ENCODE measurements around the gene SLC41A2. TPM values are rescaled to one million over a fixed set of nuclear protein-coding genes. Genes with fewer than 3 reads are reported as not detected.
"Not testable (repeated sequence)": the region's sequence is repeated elsewhere in the genome, so short reads cannot be mapped to it uniquely, and the experiment has no call there.

SLC41A2 gene
- total RNA-seq, 1 donor from 2014 or later, result 12.0 TPM

- peaks cover 0 to 3% (median 0%) of the 10 kb centered on the region in 3 donors for H3K4me1 ChIP-seq (ENCODE audit: control insufficient read depth in 3 of 3, insufficient read depth in 3 of 3, low read length in 3 of 3)
- H3K27ac ChIP-seq (ENCODE audit: low read depth, low read length), result no peak overlapping the region
- H3K4me3 ChIP-seq (ENCODE audit: low read length in 3 of 3), result no peak overlapping the region
- H3K9ac ChIP-seq (ENCODE audit: low read depth in 1 of 3, low read length in 3 of 3), result no peak overlapping the region
- no peaks in the 10 kb centered on the region for H3K36me3 ChIP-seq (ENCODE audit: control insufficient read depth in 3 of 3, insufficient read depth in 3 of 3, low read length in 3 of 3)
- H3K9me3 ChIP-seq (ENCODE audit: control insufficient read depth in 3 of 3, low read length in 3 of 3), result no peaks in the 10 kb centered on the region
- no peaks in the 10 kb centered on the region for H3K27me3 ChIP-seq (ENCODE audit: control insufficient read depth in 3 of 3, insufficient read depth in 3 of 3, low read length in 3 of 3)
These were observed 5.3 kb downstream of the SLC41A2 start for GRCh38 chr12:104952816-104953215.

DNA sequence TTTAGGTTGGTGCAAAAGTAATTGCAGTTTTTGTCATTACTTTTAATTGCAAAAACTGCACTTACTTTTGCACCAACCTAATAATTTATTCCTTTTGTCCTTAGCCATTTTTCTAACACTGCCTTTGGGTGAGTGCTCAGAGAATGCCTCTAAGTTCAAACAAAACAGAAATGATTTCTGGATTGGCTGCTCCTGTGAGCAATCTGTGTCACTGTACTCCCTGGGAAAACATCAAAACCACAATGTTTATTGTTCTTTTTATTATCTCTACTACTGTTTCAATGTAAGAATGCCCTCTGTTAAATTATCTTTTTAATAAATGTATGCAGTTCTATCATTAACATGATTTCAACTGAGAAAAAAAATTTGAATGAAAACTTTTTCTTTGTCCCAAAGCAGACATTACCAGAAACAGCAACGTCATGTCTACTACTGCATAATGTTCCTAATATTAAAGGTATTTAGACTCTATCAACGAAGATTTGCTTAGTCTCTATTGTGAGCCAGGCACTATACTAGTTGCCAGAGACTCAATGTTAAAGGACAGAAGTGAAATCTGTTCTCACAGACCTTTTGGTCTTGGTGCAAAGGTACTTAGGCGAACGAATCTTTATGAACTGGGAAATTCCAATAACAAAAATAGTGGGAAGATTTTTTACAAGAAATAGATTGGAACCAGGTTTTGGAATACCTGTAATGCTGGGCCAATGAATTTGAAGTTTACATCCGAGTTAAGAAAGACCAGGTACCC is 6.2 kb downstream of the SLC41A2 start:
- no peak overlapping the region for H3K27ac ChIP-seq (ENCODE audit: low read depth, low read length)
- H3K27me3 ChIP-seq (ENCODE audit: control insufficient read depth in 3 of 3, insufficient read depth in 3 of 3, low read length in 3 of 3), result no peaks in the 10 kb centered on the region
- no peak overlapping the region for H3K4me3 ChIP-seq (ENCODE audit: low read length in 3 of 3)
- no peaks in the 10 kb centered on the region for H3K36me3 ChIP-seq (ENCODE audit: control insufficient read depth in 3 of 3, insufficient read depth in 3 of 3, low read length in 3 of 3)
- no peaks in the 10 kb centered on the region for H3K9me3 ChIP-seq (ENCODE audit: control insufficient read depth in 3 of 3, low read length in 3 of 3)
- H3K4me1 ChIP-seq (ENCODE audit: control insufficient read depth in 3 of 3, insufficient read depth in 3 of 3, low read length in 3 of 3), result peaks cover 0 to 2% (median 0%) of the 10 kb centered on the region in 3 donors
- no peak overlapping the region for H3K9ac ChIP-seq (ENCODE audit: low read depth in 1 of 3, low read length in 3 of 3)

GRCh38 chr12:104948716-104949115 is 9.4 kb downstream of the SLC41A2 start:
- H3K9ac ChIP-seq (ENCODE audit: low read depth in 1 of 3, low read length in 3 of 3); H3K4me1 ChIP-seq (ENCODE audit: control insufficient read depth in 3 of 3, insufficient read depth in 3 of 3, low read length in 3 of 3); H3K9me3 ChIP-seq (ENCODE audit: control insufficient read depth in 3 of 3, low read length in 3 of 3); H3K27me3 ChIP-seq (ENCODE audit: control insufficient read depth in 3 of 3, insufficient read depth in 3 of 3, low read length in 3 of 3); H3K27ac ChIP-seq (ENCODE audit: low read depth, low read length); H3K36me3 ChIP-seq (ENCODE audit: control insufficient read depth in 3 of 3, insufficient read depth in 3 of 3, low read length in 3 of 3); H3K4me3 ChIP-seq (ENCODE audit: low read length in 3 of 3): not testable (repeated sequence)

- no peak overlapping the region for H3K4me3 ChIP-seq (ENCODE audit: low read length in 3 of 3)
- no peaks in the 10 kb centered on the region for H3K4me1 ChIP-seq (ENCODE audit: control insufficient read depth in 3 of 3, insufficient read depth in 3 of 3, low read length in 3 of 3)
- H3K27ac ChIP-seq (ENCODE audit: low read depth, low read length), result no peak overlapping the region
- no peaks in the 10 kb centered on the region for H3K36me3 ChIP-seq (ENCODE audit: control insufficient read depth in 3 of 3, insufficient read depth in 3 of 3, low read length in 3 of 3)
- no peaks in the 10 kb centered on the region for H3K27me3 ChIP-seq (ENCODE audit: control insufficient read depth in 3 of 3, insufficient read depth in 3 of 3, low read length in 3 of 3)
- H3K9ac ChIP-seq (ENCODE audit: low read depth in 1 of 3, low read length in 3 of 3), result no peak overlapping the region
- peaks cover 0 to 4% (median 0%) of the 10 kb centered on the region in 3 donors for H3K9me3 ChIP-seq (ENCODE audit: control insufficient read depth in 3 of 3, low read length in 3 of 3)
These were observed 13.8 kb downstream of the SLC41A2 start for GRCh38 chr12:104944252-104944651.

- H3K9me3 ChIP-seq (ENCODE audit: control insufficient read depth in 3 of 3, low read length in 3 of 3); H3K4me3 ChIP-seq (ENCODE audit: low read length in 3 of 3); H3K4me1 ChIP-seq (ENCODE audit: control insufficient read depth in 3 of 3, insufficient read depth in 3 of 3, low read length in 3 of 3); H3K27me3 ChIP-seq (ENCODE audit: control insufficient read depth in 3 of 3, insufficient read depth in 3 of 3, low read length in 3 of 3); H3K9ac ChIP-seq (ENCODE audit: low read depth in 1 of 3, low read length in 3 of 3); H3K27ac ChIP-seq (ENCODE audit: low read depth, low read length); H3K36me3 ChIP-seq (ENCODE audit: control insufficient read depth in 3 of 3, insufficient read depth in 3 of 3, low read length in 3 of 3): not testable (repeated sequence)
These were observed 14.7 kb downstream of the SLC41A2 start for GRCh38 chr12:104943401-104943800.

DNA sequence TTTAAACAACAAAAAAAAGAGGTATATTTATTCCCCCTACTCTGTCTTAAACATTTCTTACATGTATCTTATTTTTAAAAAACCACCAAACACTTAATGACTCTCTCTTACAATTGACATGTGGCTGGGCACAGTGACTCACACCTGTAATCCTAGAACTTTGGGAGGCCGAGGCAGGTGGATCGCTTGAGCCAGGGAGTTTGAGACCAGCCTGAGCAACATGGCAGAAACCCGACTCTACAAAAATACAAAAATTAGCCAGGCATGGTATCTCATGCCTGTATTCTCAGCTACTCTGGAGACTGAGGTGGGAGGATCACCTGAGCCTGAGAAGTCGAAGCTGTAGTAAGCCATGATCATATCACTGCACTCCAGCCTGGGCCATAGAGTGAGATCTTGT is 16.0 kb downstream of the SLC41A2 start:
- Histone ChIP-seq H3K27me3 (ENCODE audit: control insufficient read depth in 3 of 3, insufficient read depth in 3 of 3, low read length in 3 of 3) (no peaks in the 10 kb centered on the region), H3K4me3 (ENCODE audit: low read length in 3 of 3) (no peak overlapping the region), H3K36me3 (ENCODE audit: control insufficient read depth in 3 of 3, insufficient read depth in 3 of 3, low read length in 3 of 3) (no peaks in the 10 kb centered on the region), H3K9ac (ENCODE audit: low read depth in 1 of 3, low read length in 3 of 3) (no peak overlapping the region), H3K27ac (ENCODE audit: low read depth, low read length) (no peak overlapping the region), H3K4me1 (ENCODE audit: control insufficient read depth in 3 of 3, insufficient read depth in 3 of 3, low read length in 3 of 3) (no peaks in the 10 kb centered on the region), H3K9me3 (ENCODE audit: control insufficient read depth in 3 of 3, low read length in 3 of 3) (peaks cover 0 to 4% (median 0%) of the 10 kb centered on the region in 3 donors)

DNA sequence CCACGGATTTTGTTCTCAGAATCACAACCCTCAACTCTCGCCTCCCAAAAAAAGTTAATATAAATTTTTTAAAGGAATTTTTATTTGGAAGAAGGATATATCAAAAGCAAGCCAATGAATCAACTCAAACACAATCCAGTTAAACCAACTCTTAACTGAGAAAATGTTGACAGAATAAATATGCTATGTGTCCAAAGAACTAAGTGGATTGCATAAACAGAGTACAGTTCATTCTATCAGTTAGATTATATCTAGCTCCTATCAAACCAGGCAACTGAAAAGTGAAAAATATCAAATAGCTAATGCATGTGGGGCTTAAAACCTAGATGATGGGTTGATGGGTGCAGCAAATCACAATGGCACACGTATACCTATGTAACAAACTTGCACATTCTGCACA is 16.6 kb downstream of the SLC41A2 start:
- Histone ChIP-seq H3K36me3 (ENCODE audit: control insufficient read depth in 3 of 3, insufficient read depth in 3 of 3, low read length in 3 of 3) (no peaks in the 10 kb centered on the region), H3K4me3 (ENCODE audit: low read length in 3 of 3) (no peak overlapping the region), H3K27me3 (ENCODE audit: control insufficient read depth in 3 of 3, insufficient read depth in 3 of 3, low read length in 3 of 3) (no peaks in the 10 kb centered on the region), H3K9me3 (ENCODE audit: control insufficient read depth in 3 of 3, low read length in 3 of 3) (peaks cover 0 to 4% (median 0%) of the 10 kb centered on the region in 3 donors), H3K4me1 (ENCODE audit: control insufficient read depth in 3 of 3, insufficient read depth in 3 of 3, low read length in 3 of 3) (no peaks in the 10 kb centered on the region), H3K27ac (ENCODE audit: low read depth, low read length) (no peak overlapping the region), H3K9ac (ENCODE audit: low read depth in 1 of 3, low read length in 3 of 3) (no peak overlapping the region)

- H3K9me3 ChIP-seq (ENCODE audit: control insufficient read depth in 3 of 3, low read length in 3 of 3), result peaks cover 0 to 1% (median 0%) of the 10 kb centered on the region in 3 donors
- no peaks in the 10 kb centered on the region for H3K36me3 ChIP-seq (ENCODE audit: control insufficient read depth in 3 of 3, insufficient read depth in 3 of 3, low read length in 3 of 3)
- H3K4me1 ChIP-seq (ENCODE audit: control insufficient read depth in 3 of 3, insufficient read depth in 3 of 3, low read length in 3 of 3), result no peaks in the 10 kb centered on the region
- no peak overlapping the region for H3K27ac ChIP-seq (ENCODE audit: low read depth, low read length)
- no peak overlapping the region for H3K9ac ChIP-seq (ENCODE audit: low read depth in 1 of 3, low read length in 3 of 3)
- H3K4me3 ChIP-seq (ENCODE audit: low read length in 3 of 3), result no peak overlapping the region
- H3K27me3 ChIP-seq (ENCODE audit: control insufficient read depth in 3 of 3, insufficient read depth in 3 of 3, low read length in 3 of 3), result no peaks in the 10 kb centered on the region
These were observed 19.0 kb downstream of the SLC41A2 start for GRCh38 chr12:104939089-104939488.

GRCh38 chr12:104938371-104938770 is 19.7 kb downstream of the SLC41A2 start:
- Histone ChIP-seq H3K27me3 (ENCODE audit: control insufficient read depth in 3 of 3, insufficient read depth in 3 of 3, low read length in 3 of 3) (no peaks in the 10 kb centered on the region), H3K9me3 (ENCODE audit: control insufficient read depth in 3 of 3, low read length in 3 of 3) (no peaks in the 10 kb centered on the region), H3K9ac (ENCODE audit: low read depth in 1 of 3, low read length in 3 of 3) (no peak overlapping the region), H3K36me3 (ENCODE audit: control insufficient read depth in 3 of 3, insufficient read depth in 3 of 3, low read length in 3 of 3) (no peaks in the 10 kb centered on the region), H3K4me3 (ENCODE audit: low read length in 3 of 3) (no peak overlapping the region), H3K27ac (ENCODE audit: low read depth, low read length) (no peak overlapping the region), H3K4me1 (ENCODE audit: control insufficient read depth in 3 of 3, insufficient read depth in 3 of 3, low read length in 3 of 3) (no peaks in the 10 kb centered on the region)

- no peaks in the 10 kb centered on the region for H3K36me3 ChIP-seq (ENCODE audit: control insufficient read depth in 3 of 3, insufficient read depth in 3 of 3, low read length in 3 of 3)
- H3K9me3 ChIP-seq (ENCODE audit: control insufficient read depth in 3 of 3, low read length in 3 of 3), result no peaks in the 10 kb centered on the region
- H3K27ac ChIP-seq (ENCODE audit: low read depth, low read length), result no peak overlapping the region
- no peaks in the 10 kb centered on the region for H3K4me1 ChIP-seq (ENCODE audit: control insufficient read depth in 3 of 3, insufficient read depth in 3 of 3, low read length in 3 of 3)
- no peak overlapping the region for H3K9ac ChIP-seq (ENCODE audit: low read depth in 1 of 3, low read length in 3 of 3)
- H3K4me3 ChIP-seq (ENCODE audit: low read length in 3 of 3), result no peak overlapping the region
- H3K27me3 ChIP-seq (ENCODE audit: control insufficient read depth in 3 of 3, insufficient read depth in 3 of 3, low read length in 3 of 3), result no peaks in the 10 kb centered on the region
These were observed 22.2 kb downstream of the SLC41A2 start for GRCh38 chr12:104935886-104936285.
